Activated CD4-positive, alpha-beta memory T cell treated with anti-CD3 and anti-CD28 coated beads, Interleukin-2, amount 10 ng/mL, durations not matched to agents 7 days and 5 days (primary cell): ENCODE measurements around the gene PLEKHG3. TPM values are rescaled to one million over a fixed set of nuclear protein-coding genes. Genes with fewer than 3 reads are reported as not detected.

Experiments used
- CTCF ChIA-PET: fragments of 350-600 bp; sonication (Branson Sonifier 250); formaldehyde crosslinking; loops from one replicate; lab custom pipeline; 2021; ENCODE audit warnings: antibody characterized with exemption, inconsistent platforms; lab: Charles Lee
- POLR2A ChIA-PET: fragments of 350-600 bp; sonication (Branson Sonifier 250); formaldehyde crosslinking; loops from one replicate; lab custom pipeline; 2021; ENCODE audit warnings: antibody characterized with exemption; lab: Charles Lee
- DNase-seq: peaks from one replicate; pipeline ENCODE4 v3.0.0-alpha.2; 2020
- H3K27ac Mint-ChIP-seq: one replicate; pipeline ENCODE4 v1.8.0; 2021; ENCODE audit warnings: mild to moderate bottlenecking, mixed read lengths
- H3K27me3 Mint-ChIP-seq: one replicate; pipeline ENCODE4 v1.8.0; 2021; ENCODE audit warnings: mixed read lengths
- H3K36me3 Mint-ChIP-seq: one replicate; pipeline ENCODE4 v1.8.0; 2021; ENCODE audit warnings: low read depth, mixed read lengths
- H3K4me1 Mint-ChIP-seq: one replicate; pipeline ENCODE4 v1.8.0; 2021; ENCODE audit warnings: mixed read lengths
- H3K4me3 Mint-ChIP-seq: one replicate; pipeline ENCODE4 v1.8.0; 2021; ENCODE audit warnings: mild to moderate bottlenecking, mixed read lengths
- H3K9me3 Mint-ChIP-seq: one replicate; pipeline ENCODE4 v1.8.0; 2021; ENCODE audit warnings: mixed read lengths
- total RNA-seq, 2 experiments: library from RNA; stranded (reverse); gene quantifications; one replicate each; pipeline ENCODE4 v1.2.3, GENCODE V29; 2021

The PLEKHG3 gene
- total RNA-seq, 2 experiments from 2014 or later = 126 to 133 TPM

GRCh38 chr14:64790478-64790877 lies 86.3 kb downstream of the PLEKHG3 start:
- Mint-ChIP-seq H3K27me3 (no peaks in the 10 kb centered on the region), H3K36me3 (no peaks in the 10 kb centered on the region), H3K27ac (no peak overlapping the region), H3K4me3 (no peak overlapping the region), H3K4me1 (no peaks in the 10 kb centered on the region), H3K9me3 (no peaks in the 10 kb centered on the region)
- POLR2A ChIA-PET = interaction anchor here (0.5 kb wide), 1 partner anchor 191 kb away, joined by 4 read pairs; no protein-coding TSS in a partner anchor
- CTCF ChIA-PET = no interaction called here
- DNase-seq = no peak

- no peaks in the 10 kb centered on the region for H3K27me3 Mint-ChIP-seq
- no peaks in the 10 kb centered on the region for H3K9me3 Mint-ChIP-seq
- CTCF ChIA-PET = no interaction called here
- POLR2A ChIA-PET = no interaction called here
- DNase-seq = no peak
- no peaks in the 10 kb centered on the region for H3K36me3 Mint-ChIP-seq
- H3K27ac Mint-ChIP-seq = no peak overlapping the region
- no peak overlapping the region for H3K4me3 Mint-ChIP-seq
- H3K4me1 Mint-ChIP-seq = no peaks in the 10 kb centered on the region
Measured at GRCh38 chr14:64792231-64792630, 88.0 kb downstream of the PLEKHG3 start.

- H3K4me3 Mint-ChIP-seq = no peak overlapping the region
- POLR2A ChIA-PET = interaction anchor here (0.6 kb wide), 1 partner anchor 84 kb away, joined by 3 read pairs; no protein-coding TSS in a partner anchor
- H3K36me3 Mint-ChIP-seq = no peaks in the 10 kb centered on the region
- H3K27me3 Mint-ChIP-seq = peaks cover 4% of the 10 kb centered on the region
- no peaks in the 10 kb centered on the region for H3K4me1 Mint-ChIP-seq
- CTCF ChIA-PET = no interaction called here
- DNase-seq = no peak
- no peak overlapping the region for H3K27ac Mint-ChIP-seq
- H3K9me3 Mint-ChIP-seq = no peaks in the 10 kb centered on the region
Measured at GRCh38 chr14:64792871-64793560, 88.8 kb downstream of the PLEKHG3 start.

- H3K4me3 Mint-ChIP-seq = no peak overlapping the region
- H3K4me1 Mint-ChIP-seq = no peaks in the 10 kb centered on the region
- no peaks in the 10 kb centered on the region for H3K9me3 Mint-ChIP-seq
- ChIA-PET CTCF (no interaction called here), POLR2A (no interaction called here)
- no peak for DNase-seq
- H3K27me3 Mint-ChIP-seq = peaks cover 8% of the 10 kb centered on the region
- H3K36me3 Mint-ChIP-seq = no peaks in the 10 kb centered on the region
- H3K27ac Mint-ChIP-seq = no peak overlapping the region
Measured at GRCh38 chr14:64795211-64795610, 91.0 kb downstream of the PLEKHG3 start.

GRCh38 chr14:64795921-64796320 lies 91.7 kb downstream of the PLEKHG3 start:
- Mint-ChIP-seq H3K27me3 (peaks cover 8% of the 10 kb centered on the region), H3K27ac (no peak overlapping the region), H3K9me3 (no peaks in the 10 kb centered on the region), H3K36me3 (no peaks in the 10 kb centered on the region), H3K4me1 (no peaks in the 10 kb centered on the region), H3K4me3 (no peak overlapping the region)
- CTCF ChIA-PET = interaction anchor here (0.6 kb wide), 1 partner anchor 166 kb away, joined by 3 read pairs; no protein-coding TSS in a partner anchor
- DNase-seq = no peak
- POLR2A ChIA-PET = no interaction called here

GRCh38 chr14:64796369-64796768 lies 92.1 kb downstream of the PLEKHG3 start:
- Mint-ChIP-seq H3K27me3 (peaks cover 8% of the 10 kb centered on the region), H3K9me3 (no peaks in the 10 kb centered on the region), H3K4me1 (no peaks in the 10 kb centered on the region), H3K4me3 (no peak overlapping the region), H3K27ac (no peak overlapping the region), H3K36me3 (no peaks in the 10 kb centered on the region)
- POLR2A ChIA-PET = no interaction called here
- no peak for DNase-seq
- CTCF ChIA-PET = interaction anchor here (0.6 to 0.8 kb wide), 2 partner anchors 96 to 165 kb away, joined by 3 read pairs; no protein-coding TSS in a partner anchor

GRCh38 chr14:64799555-64799954 lies 95.3 kb downstream of the PLEKHG3 start:
- CTCF ChIA-PET = interaction anchor here (0.9 to 2.0 kb wide), 6 partner anchors 16 to 163 kb away, joined by 3 to 11 read pairs (median 4); no protein-coding TSS in a partner anchor

More at GRCh38 chr14:64799555-64799954, 95.3 kb downstream of the PLEKHG3 start:
- Mint-ChIP-seq H3K27ac (no peak overlapping the region), H3K9me3 (no peaks in the 10 kb centered on the region), H3K4me1 (no peaks in the 10 kb centered on the region), H3K27me3 (peaks cover 8% of the 10 kb centered on the region), H3K4me3 (no peak overlapping the region), H3K36me3 (no peaks in the 10 kb centered on the region)
- POLR2A ChIA-PET = interaction anchor here (1.2 kb wide), 1 partner anchor 112 kb away, joined by 3 read pairs; no protein-coding TSS in a partner anchor
- DNase-seq = no peak

Other genes starting within 250 kb of the PLEKHG3 start
- gene AKAP5, start 238.9 kb upstream of the PLEKHG3 start, total RNA-seq = under 1 TPM; 0.88 TPM
- gene ZBTB25, start 200.6 kb upstream of the PLEKHG3 start, total RNA-seq = 10 to 100 TPM; 38.8 to 40.5 TPM
- 10 to 100 TPM; 81.2 to 86.1 TPM for gene ZBTB1, start 199.7 kb upstream of the PLEKHG3 start, total RNA-seq
- gene HSPA2, start 163.7 kb upstream of the PLEKHG3 start, total RNA-seq = 1 to 10 TPM; 6.8 to 7.1 TPM
- under 1 TPM in 1 of 2 experiments, not detected in 1; 0.53 TPM for gene PPP1R36, start 154.5 kb upstream of the PLEKHG3 start, total RNA-seq
- gene SPTB, start 175.5 kb downstream of the PLEKHG3 start, total RNA-seq = under 1 TPM; 0.08 to 0.10 TPM
- 10 to 100 TPM; 80.6 to 91.1 TPM for gene CHURC1, start 210.0 kb downstream of the PLEKHG3 start, total RNA-seq
- not detected for gene GPX2, start 238.3 kb downstream of the PLEKHG3 start, total RNA-seq